MV-4-11 (cell line): ENCODE measurements around the gene PRX.
A peak's percentile ranks its signal among the peaks of the same experiment; 100 is the strongest.
"Not testable (repeated sequence)": the region's sequence is repeated elsewhere in the genome, so short reads cannot be mapped to it uniquely, and the experiment has no call there.

Source experiments
- DNase-seq: peaks from one replicate; lab custom pipeline; 2025; lab: John Stamatoyannopoulos, UW

The PRX gene

DNA sequence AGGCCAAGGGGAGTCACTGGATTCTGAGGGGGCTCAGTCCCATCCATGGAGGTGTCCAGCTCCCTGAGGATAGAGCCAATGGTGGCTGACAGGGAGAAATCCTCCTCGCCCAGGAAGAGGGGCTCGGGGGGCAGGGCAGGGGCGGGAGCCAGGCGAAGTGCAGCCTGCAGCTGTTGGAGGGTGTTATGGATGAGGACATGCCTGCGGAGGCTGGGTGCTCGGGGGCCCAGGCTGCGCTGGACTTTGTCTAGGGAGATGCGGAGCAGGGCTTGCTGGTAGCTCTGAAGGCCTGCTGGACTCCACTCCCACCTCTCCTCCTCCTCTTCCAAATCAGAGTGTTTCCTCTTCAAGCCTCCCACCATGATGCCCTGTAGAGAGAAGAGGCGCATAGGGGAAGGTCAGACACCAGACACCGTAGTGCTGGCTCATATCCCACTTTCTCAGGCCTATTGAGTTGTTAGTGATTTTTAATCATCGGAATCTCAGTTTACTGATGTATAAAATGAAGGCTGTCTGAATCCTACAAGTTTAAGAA is 28.6 kb upstream of the PRX start:
- DNase-seq = no peak

DNA sequence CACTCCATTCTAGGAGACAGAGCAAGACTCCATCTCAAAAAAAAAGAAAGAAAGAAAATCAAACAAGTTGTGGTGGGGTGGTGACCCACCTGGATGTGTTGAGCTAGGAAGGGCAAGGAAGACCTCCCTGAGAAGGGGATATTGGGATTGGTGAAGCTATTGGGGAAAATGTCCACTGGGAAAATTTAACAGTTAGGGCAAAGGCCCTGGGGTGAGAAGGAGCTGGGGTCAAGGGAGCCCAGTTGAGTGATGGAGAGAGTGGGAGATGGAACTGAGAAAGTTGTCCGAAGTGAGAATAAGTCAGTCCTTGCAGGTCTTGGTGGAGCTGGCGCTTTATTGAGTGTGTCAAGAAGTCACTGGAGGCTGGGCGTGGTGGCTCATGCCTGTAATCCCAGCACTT is 25.1 kb upstream of the PRX start:
- no peak for DNase-seq

DNA sequence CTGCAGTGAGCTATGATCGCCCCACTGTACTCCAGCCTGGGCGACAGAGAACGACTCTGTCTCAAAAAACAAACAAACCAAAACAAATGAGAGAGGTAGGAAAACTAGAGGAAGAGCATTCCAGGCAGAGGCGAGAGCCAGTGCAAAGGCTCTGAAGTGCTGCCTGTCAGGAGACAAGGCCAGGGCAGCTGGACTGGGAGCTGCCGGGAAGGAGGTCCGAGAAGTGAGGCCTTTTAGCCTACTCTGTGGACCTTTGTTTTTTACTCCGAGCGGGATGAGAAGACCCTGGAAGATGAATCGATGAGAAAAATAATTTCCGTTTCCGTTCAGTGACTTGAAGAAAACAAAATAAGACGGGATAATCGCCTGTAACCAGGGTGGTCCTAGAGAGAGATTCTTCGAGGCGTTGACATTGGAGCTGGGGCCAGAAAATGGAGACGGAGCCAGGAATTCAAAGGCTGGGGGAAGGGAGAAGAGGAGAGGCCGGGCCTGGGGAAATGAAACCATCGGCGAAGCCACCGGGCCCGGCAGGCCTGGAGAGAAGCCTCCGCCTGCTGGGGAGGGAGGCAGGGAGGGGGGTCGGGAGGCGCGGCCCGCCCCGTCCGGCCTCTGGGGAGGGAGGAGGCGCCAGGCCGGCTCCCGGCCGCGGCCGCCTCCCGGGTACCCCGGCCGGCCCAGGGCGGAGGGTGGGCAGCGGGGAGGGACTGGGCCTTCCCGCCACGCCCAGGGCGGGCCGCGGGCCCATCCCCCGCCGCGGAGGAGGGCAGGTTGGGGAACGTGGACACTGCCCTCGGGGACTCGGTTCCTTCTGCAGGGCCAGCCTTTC is 20.4 kb upstream of the PRX start:
- DNase-seq = peak; percentile 88

DNA sequence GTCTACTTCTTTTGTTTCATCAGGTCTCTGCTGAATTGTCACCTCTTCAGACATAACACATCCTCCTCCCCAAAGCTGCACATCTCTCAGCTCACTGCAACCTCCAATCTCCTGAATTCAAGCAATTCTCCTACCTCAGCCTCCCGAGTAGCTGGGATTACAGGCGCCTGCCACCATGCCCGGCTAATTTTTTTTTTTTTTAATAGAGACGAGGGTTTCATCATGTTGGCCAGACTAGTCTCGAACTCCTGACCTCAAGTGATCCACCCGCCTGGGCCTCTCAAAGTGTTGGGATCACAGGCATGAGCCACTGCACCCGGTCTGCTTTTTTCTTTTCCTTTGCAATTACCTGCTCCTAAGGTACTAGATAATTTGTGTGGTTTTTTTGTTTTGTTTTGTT is 19.6 kb upstream of the PRX start:
- DNase-seq = peak; percentile 26

DNA sequence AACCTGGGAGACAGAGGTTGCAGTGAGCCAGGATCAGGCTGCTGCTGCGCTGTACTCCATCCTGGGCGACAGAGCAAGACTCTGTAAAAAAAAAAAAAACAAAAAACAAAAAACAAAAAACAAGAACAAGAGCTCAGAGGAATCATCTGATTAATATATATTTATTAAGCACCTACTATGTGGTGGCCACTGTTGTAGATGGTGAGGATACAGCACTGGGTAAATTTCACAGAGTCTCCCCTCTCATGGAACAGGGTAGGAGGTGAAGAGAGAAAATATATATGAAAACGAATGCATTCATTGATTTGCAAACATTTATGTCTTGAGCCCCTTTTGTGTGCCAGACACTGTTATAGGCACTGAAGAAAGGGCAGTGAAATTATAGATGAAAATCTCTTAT is 18.5 kb upstream of the PRX start:
- no peak for DNase-seq

DNA sequence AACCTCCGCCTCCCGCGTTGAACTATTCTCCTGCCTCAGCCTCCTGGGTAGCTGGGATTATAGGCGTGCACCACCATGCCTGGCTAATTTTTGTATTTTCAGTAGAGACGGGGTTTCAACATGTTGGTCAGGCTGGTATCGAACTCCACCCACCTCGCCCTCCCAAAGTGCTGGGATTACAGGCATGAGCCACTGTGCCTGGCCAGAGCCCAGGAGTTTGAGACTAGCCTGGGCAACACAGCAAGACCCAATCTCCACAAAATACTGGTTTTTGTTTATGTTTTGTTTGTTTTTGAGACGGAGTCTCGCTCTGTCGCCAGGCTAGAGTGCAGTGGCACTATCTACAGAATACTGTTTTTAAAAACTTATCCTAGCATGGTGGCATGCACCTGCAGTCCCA is 17.1 kb upstream of the PRX start:
- DNase-seq = not testable (repeated sequence)

DNA sequence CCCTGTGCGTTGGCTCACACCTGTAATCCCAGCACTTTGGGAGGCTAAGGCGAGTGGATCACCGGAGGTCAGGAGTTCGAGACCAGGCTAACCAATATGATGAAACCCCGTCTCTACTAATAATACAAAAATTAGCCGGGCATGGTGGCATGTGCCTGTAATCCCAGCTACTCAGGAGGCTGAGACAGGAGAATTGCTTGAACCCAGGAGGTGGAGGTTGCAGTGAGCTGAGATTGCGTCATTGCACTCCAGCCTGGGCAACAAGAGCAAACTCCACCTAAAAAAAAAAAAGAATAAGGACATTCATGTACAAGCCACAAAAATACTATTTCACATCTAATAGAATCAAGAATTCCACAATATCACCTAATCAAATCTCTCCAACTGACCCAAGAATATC is 15.0 kb upstream of the PRX start:
- DNase-seq = not testable (repeated sequence)

DNA sequence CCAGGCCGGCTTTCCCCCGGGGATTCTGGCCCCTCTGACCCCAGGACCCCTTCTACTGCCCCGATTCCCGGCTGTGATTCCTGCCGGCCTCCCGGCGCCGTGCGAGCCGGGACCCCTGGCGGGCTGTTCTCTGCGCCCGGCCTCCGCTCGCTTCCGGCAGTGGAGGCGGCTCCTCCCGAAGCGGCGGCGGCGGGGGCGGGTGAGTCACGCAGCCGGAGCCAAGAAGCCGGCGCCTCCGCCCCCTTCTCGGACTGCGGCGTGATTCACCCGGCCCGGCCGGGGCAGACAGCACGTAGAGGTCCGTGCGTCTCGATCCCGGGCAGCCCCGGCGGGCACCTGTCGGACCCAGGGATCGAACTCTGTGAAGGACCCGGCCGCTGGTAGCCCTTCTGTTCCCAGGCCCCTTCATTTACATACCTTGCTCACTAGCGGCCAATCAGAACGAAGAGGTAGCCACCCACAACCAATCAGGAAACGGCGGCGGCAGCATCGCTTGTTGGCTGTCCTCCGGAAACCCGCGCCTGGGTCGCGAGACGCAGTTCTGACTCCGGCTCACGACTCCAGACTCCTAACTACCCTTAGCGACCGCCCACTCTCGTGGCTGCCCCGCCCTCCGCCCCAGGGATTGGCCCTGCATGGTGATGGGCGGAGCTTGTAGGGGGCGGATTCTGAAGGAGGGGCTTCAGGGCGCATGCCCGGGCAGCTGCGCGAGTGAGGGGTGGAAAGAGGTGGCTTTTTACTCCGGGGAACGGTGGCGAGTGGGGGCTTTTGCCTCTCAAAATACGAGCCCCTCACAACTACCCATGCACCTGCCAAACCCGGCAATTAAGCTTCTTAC is 12.5 kb upstream of the PRX start, which contains the start of gene SERTAD1:
SERTAD1 (minus strand) TSS at position 543 of the 838 bp plus-strand sequence. CDS start 2,446 bp downstream, outside the sequence.
- peak; percentile 100 for DNase-seq

DNA sequence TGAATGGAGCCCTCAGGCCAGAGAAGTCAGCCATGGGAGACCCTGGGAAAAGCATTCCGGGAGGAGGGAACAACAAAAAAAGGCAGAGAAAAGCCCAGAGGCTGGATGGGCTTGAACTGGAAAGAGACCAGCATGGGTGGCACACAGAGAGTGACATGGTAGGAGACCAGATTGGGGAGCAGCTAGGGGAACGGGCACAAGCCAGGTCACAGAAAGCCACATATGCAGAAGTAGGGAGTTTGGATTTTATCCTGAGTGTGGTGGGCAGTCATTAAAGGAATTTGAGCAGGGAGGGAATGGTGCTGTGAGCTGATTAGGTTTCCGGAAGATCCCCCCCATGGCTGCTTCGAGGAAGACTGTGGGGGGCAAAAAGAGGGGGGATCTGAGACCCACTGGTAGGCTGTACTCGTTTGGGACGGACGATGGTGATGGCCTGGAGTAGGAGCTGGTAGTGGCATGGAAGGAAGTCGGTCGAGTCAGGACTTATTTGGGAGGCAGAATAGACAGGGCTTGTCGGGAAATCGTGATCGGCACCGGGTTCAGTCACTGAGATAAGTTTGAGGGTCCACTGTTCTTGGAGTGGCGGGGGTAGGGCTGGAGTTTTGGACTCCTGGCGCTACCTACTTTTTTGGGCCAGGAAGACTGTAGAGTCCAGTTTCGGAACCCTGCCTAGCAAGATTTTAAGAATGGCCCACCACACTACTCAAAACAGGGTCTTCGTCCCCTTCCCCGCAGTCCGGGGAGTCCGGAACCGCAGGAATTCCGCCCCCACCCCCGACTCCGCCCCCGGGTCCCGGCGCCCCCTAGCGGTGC is 11.7 kb upstream of the PRX start:
- DNase-seq = no peak

DNA sequence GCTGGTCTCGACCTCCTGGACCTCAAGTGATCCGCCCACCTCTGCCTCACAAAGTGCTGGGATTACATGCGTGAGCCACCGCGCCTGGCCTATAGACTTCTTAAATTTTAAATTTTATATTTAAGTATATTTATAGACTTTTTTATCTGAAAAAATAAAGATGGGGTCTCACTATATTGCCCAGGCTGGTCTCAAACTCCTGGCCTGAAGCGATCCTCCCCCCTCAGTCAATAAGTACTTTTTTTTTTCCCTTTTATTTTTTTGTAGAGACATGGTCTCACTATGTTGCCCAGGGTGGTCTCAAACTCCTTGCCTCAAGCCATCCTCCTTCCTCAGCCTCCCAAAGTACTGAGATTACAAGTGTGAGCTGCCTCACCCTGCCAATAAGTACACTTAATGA is 10.8 kb upstream of the PRX start:
- DNase-seq = no peak

DNA sequence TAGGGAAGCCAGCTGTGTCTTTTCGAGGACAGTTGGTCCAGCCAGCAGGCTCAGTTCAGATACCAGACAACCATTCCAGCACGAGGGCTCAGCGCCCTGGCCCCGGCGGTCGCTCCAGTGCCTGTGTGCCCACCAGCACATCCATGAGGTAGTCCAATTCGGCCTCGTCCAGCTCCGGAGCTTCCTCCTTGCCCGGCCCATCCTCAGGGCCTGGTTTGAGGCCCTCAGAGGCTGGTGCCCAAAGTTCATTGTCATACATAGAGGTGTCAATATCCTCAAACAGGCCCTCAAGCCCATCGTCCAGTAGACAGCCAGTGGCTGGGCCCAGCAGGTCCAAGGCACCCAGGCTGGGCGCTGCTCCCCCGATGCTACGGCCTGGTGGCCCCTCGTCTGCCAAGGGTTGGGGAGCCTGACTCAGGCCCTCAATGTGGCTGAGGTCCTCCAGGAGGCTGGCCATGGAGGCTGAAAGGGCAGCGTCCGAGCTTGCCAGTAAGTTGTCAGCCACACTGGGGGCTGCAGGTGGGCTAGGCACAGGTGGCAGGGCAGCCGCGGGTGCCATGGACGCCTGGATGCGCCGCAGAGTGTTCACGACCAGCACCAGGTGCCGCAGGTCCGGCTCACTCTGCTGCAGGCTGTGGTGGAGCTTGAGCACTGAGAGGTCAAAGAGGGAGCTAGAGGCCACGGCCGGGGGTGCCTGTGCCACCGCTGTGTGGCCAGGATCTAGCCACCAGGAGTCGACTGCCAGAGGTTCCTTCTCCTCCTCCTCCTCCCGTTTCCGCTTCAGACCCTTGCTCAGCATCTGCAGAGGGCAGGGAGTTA is 9.8 kb upstream of the PRX start:
- DNase-seq = no peak

DNA sequence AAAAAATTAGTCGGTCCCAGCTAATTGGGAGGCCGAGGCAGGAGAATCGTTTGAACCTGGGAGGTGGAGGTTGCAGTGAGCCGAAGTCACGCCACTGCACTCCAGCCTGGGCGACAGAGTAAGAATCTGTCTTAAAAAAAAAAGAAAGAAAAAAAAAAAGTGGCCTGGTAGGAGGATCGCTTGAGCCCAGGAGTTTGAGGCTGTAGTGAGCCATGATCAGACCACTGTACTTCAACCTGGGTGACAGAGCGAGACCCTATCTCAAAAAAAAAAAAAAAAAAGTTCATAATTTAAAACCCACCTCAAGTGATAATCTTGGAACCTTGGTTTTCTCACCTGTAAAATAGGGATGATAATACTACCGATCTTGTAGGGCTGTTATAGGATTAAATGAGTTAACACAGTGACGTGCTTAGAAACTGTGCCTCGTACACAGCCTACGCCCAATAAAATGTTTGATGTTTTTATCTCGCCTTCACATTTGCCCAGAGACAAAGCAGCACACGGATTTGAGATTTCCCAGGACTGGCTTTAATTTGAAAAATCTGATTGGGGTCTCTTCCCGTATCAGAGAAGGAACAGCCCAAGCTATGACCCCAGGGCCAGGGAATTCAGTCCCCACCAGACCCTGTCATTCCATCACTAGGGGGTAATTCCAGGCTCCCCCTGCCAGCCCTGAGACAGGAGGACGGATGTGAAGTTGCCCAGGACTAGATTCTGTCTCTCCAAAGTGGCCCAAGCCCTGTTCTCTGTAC is 9.0 kb upstream of the PRX start:
- DNase-seq = no peak

DNA sequence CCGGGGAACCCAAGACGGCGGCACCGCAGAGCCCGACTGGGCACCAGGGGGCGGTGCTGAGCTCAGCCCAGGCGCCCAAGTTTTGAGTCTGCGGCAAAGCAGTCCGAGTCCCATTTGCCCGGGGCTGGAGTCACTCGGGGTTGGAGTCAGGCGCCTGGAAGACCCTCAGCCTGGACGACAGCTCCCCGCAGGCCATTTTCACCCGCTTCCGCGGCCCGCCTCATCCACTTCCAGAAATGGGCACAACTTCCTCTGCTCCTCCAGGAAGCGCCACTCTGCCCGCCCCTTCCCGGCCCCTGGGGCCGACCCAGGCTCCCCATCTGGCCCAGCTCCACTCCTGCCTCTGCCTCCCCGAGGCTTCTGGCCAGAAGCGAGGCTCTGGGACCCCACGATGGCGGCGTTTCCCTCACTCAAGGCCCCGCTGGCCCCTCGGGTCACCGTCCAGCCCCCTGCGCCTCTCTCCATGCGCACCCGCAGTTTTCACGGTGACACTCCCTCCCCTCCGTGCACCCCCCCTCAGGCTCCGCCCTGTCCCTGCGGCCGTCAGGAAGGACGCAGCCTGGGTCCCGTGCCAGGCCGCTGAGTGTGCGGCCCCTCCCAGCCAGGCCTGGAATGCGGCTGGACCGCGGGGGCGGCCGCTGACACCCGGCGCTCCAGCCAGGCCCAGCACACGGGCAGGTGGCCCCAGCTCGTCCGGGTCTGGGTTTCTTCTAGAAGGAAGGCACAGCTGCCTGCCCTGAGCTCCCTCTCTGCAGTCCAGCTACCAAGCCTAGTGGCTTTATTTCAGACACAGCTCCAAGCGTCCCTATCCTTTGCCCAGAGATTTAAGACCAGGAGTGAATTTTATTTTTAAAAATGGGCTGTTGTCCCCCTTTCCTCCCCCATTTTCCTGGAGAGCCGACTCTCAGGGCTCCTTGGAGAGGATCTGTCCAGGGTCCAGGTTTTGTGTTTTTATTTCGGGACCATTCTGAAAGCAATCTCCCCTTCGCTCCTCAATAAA is 7.9 kb upstream of the PRX start:
- DNase-seq = peak; percentile 85

DNA sequence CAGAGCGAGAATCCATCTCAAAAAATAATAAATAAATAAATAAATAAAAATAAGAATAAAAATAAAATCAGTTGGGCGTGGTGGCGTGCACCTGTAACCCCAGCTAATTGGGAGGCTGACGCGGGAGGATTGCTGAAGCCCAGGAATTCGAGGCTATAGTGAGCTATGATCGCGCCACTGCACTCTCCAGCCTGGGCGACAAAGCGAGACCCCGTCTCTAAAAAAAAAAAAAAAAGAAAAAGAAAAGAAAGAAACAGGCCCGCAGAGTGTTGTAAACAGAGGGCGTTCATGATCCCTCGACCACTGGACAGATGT is 7.2 kb upstream of the PRX start:
- DNase-seq = no peak

DNA sequence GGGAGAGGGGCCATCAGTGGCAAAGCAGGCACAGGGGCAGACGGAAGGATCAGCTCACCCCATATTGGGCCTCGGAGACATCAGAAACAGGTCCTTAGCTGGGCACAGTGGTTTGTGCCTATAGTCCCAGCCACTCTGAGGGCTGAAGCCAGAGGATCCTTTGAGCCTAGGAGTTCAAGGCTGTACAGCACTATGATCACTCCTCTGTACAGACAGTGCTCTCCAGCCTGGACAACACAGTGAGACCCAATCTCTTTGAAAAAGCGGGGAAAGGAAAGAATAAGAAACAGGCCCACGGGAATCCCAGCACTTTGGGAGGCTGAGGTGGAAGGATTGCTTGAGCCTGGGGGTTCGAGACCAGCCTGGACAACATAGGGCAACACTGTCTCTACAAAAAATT is 6.6 kb upstream of the PRX start:
- no peak for DNase-seq

DNA sequence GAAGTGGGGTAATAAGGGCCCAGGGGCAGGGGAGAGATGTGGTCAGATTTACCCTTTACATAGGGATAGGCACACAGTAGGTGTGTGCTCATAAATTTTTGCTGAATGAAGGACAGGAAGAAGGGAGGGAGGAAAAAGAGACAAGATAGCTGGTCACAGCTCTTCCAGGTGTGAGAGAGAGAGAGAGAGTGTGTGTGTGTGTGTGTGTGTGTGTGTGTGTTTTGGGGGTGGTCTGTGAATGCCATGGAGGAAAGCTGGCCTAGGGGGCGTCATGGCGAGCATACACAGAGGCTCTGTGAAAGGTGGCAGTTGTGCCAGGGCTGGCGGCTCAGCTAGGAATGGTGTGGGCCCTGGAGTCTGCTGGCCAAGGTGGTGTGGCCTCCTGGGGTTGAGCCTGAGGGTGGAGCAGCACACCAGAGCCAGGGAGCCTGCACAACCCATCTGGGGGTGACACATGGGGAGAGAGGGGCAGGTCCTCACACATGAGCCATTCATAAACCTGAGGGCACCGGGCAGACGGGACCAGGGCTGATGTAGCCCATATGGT is 6.0 kb upstream of the PRX start:
- no peak for DNase-seq

DNA sequence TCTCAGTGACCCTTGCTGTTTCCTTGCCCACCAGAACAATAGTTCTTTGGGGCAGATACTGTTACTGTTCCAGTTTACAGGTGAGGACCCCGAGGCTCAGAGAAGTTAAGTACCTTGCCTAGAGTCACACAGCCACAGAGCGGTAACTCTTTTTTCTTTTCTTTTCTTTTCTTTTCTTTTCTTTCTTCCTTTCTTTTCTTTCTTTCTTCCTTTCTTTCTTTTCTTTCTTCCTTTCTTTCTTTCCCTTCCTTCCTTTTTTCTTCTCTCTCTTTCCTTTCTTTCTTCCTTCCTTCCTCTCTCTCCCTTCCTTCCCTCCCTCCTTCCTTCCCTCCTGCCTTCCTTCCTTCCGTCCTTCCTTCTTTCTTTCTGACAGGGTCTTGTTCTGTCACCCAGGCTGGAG is 4.9 kb upstream of the PRX start:
- DNase-seq = no peak

DNA sequence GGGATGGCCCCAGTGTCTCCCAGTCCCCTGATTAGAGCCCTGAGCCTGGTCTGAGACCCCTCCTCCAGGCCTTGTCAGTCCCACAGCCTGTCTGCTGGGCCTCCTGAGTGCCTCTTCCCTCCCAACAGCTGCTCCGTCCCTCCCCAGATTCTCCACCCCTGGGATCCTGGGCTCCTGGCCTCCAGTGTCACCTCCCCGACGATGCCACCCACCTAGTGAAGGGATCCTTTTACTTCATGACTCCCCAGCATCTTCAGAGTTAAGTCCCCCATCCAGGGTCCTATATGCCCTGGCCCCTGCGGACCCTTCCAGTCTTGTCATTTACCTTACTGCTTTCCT is 4.4 kb upstream of the PRX start:
- no peak for DNase-seq
